H1 (cell line): ENCODE data around the gene KIN. TPM values are rescaled to one million over a fixed set of nuclear protein-coding genes. Genes with fewer than 3 reads are reported as not detected.

ENCODE experiments used
- EZH2 ChIP-seq: fragments of 200-600 bp; sonication (generic); IDR thresholded peaks from 2 replicates; pipeline ENCODE4 v1.7.1; 2012; ENCODE audit warnings: low read depth, mild to moderate bottlenecking, moderate library complexity, low read length, inconsistent platforms; ENCODE audit not compliant: severe bottlenecking
- PHF8 ChIP-seq: fragments of 200-600 bp; sonication (generic); conservative IDR thresholded peaks from 2 replicates; pipeline ENCODE4 v1.7.1; 2012; ENCODE audit warnings: low read depth, mild to moderate bottlenecking, inconsistent platforms, low read length, moderate library complexity
- RAD21 ChIP-seq, 2 experiments: IDR thresholded peaks in 1 of 2; conservative IDR thresholded peaks in 1 of 2; 2 replicates each; pipeline ENCODE4 v1.6.1; 2011; ENCODE audit warnings: low read depth in 2 of 2, low read length in 2 of 2, improper control_type of control experiment in 1 of 2, inconsistent platforms in 1 of 2, mild to moderate bottlenecking in 1 of 2, moderate library complexity in 1 of 2
- polyA plus RNA-seq, 7 experiments: library from polyadenylated mRNA; depleted of rRNA in 3 of 7; stranded (reverse) in 5 of 7; unstranded in 2 of 7; fragments of >200 nt in 5 of 7; fragments of 200-250 nt in 2 of 7; gene quantifications; 1 replicate in 5 of 7; 2 replicates in 1 of 7; 4 replicates in 1 of 7; pipeline versions ENCODE4 v1.2.1 to v1.2.3, GENCODE V29; 2011 to 2013; ENCODE audit warnings: missing spikeins in 2 of 7, mixed read lengths in 2 of 7
- total RNA-seq: library from RNA; stranded (reverse); fragmentation: NEBNext Ultra II Directional; extraction: Animal tissue kit (Norgen Biotek cat#: 25700); gene quantifications from 2 replicates; pipeline ENCODE4 v1.2.1, GENCODE V29; 2021
- TF ChIP-seq, protein P1 (sequence below): IDR thresholded peaks from 2 replicates; pipeline ENCODE4 v1.6.1; 2011; ENCODE audit warnings: low read length, improper control_type of control experiment

Gene KIN
- total and polyA plus RNA-seq, 2 of the 8 experiments (the other 6 are each of a cell fraction or from before 2014, with no cell fraction given), result 3.7 to 16.5 TPM

- TF ChIP-seq, protein P1, sequence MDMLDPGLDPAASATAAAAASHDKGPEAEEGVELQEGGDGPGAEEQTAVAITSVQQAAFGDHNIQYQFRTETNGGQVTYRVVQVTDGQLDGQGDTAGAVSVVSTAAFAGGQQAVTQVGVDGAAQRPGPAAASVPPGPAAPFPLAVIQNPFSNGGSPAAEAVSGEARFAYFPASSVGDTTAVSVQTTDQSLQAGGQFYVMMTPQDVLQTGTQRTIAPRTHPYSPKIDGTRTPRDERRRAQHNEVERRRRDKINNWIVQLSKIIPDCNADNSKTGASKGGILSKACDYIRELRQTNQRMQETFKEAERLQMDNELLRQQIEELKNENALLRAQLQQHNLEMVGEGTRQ, result no peak
- TF ChIP-seq PHF8 (no peak), RAD21 (IDR thresholded peaks at IDR 0.05 in 1 of 2, conservative IDR thresholded peaks at IDR 0.05 in 1 of 2; ENCODE audit: low read depth in 2 of 2, low read length in 2 of 2) (no peak), EZH2 (no peak)
- TF ChIP-seq, all 59 proteins: peak for 0
These were observed 67.3 kb downstream of the KIN start (continued) for GRCh38 chr10:7720478-7720877.
